GM21619 (cell line): ENCODE measurements around the gene SEC14L3.
A peak's percentile ranks its signal among the peaks of the same experiment; 100 is the strongest.
"Not testable (repeated sequence)": the region's sequence is repeated elsewhere in the genome, so short reads cannot be mapped to it uniquely, and the experiment has no call there.

Experiments used
- ATAC-seq: cut with Tn5 transposase; IDR thresholded peaks from one replicate; pipeline ENCODE4 v1.9.1; 2021; ENCODE audit not compliant: unreplicated experiment

The SEC14L3 gene

DNA sequence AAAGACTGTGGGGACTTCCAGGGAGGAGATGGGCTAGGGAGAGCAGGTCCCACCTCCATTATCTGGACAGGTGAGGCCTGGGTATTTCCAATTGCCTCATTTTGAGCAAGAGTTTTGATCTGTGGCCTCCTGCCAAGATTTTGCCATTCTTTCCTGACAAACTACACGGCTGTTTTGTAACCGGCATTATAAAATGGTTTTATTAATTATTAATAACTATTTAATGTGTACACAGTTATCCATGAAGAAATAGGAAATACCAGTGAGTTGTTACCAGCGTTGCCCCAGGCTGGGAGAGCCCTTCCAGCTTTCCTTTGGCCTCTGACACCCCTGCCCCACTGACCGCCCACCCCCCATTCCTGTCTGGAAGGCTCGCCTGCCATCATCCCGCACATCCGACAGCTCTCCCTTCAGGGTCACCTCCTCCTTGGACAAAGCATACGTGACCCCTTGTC lies 14.9 kb upstream of the SEC14L3 start:
- no peak for ATAC-seq

- no peak for ATAC-seq
Observed at GRCh38 chr22:30486118-30486517, 14.3 kb upstream of the SEC14L3 start.

DNA sequence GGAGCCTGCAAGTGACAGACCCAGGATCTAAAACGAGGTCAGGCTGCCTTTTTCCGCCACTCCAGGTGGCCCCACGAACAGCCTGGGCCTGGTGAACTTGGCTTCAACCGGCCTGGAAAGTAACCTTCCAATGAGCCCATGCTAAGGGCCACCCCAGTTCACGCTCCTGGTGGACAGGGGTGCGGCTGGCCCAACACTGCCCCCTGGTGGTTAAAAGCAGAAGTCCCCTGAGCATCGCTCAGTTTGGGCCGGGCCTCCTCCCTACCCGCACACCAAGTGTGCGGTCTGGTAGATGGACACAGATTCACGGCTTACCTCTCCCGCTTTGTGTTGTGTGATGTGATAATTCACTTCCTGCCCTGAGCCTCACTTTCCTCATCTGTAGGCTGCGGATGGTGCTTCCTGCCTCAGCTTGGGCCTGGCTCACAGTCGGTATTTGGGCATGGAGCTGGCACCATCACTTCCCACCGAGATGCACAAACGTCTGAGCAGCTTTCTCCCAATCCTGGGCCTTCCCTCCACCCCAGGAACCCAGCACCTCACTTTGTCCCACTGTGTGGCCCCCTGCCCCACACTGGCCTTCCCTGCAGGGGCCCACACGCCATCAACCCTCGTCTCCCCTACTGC lies 13.7 kb upstream of the SEC14L3 start:
- peak; percentile 51 for ATAC-seq

DNA sequence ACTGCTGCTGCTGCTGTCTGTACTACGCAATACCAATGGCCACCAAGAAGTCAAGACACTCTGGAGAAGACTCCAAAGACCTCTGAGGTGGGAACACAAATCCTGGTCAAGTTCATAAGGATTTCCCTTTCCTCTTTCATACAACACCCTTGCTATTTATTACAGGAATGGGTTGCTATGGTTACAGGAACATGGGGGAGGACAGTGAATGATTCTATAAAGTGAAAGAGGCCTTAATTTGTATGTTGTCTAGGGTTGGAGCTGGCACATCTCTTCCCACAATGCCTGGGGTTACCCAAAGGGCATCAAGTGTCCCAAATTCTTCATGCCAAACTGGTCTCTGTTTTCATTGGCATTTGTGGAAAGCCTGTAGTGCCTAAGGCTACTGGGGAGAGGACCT lies 11.4 kb upstream of the SEC14L3 start:
- no peak for ATAC-seq

GRCh38 chr22:30481711-30482110 lies 9.9 kb upstream of the SEC14L3 start:
- no peak for ATAC-seq

- ATAC-seq = no peak
Observed at GRCh38 chr22:30479981-30480380, 8.2 kb upstream of the SEC14L3 start.

- ATAC-seq = no peak
Observed at GRCh38 chr22:30474683-30475424, 3.0 kb upstream of the SEC14L3 start.

- ATAC-seq = no peak
Observed at GRCh38 chr22:30474121-30474520, 2.3 kb upstream of the SEC14L3 start.

DNA sequence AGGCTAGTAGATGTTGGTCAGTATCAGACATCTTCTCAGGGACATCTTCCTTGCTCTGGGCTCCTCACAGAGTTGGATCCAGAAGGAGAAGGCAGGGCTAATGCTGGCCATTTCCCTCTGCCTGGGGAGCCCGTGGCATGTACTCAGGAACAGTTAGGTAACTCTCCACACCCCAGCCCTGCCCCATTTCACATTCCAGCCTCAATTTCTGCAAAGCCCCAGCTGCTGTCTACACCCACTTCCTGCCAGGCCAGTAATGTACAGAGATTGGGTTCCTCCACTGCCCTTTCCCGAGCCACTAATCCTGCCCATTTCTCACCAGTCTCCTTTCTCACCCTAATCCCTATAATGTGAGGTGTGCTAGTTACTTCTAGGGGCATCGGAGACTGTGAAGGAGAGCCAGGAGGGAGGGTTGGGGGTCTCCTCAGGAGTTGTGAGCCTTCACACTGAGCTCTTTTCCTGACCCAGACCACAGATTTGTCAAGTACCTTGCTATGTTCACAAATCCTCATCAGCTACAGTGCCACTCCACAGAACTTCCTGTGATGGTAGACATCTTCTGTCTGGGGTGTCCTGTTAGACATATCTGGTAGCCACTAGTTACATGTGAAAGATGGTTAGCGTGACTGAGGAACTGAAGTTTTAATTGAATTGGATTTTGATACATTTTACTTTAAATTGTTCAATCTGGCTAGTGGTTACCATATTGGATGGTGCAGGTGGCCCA lies 1.3 kb upstream of the SEC14L3 start:
- no peak for ATAC-seq

- ATAC-seq = no peak
Observed at GRCh38 chr22:30470655-30471054, 1.2 kb downstream of the SEC14L3 start.

GRCh38 chr22:30469165-30469564 lies 2.7 kb downstream of the SEC14L3 start:
- ATAC-seq = no peak

GRCh38 chr22:30460555-30460954 lies 11.3 kb downstream of the SEC14L3 start:
- ATAC-seq = not testable (repeated sequence)

GRCh38 chr22:30460147-30460546 lies 11.7 kb downstream of the SEC14L3 start:
- ATAC-seq = no peak

GRCh38 chr22:30459181-30460052 lies 12.4 kb downstream of the SEC14L3 start:
- no peak for ATAC-seq

- ATAC-seq = no peak
Observed at GRCh38 chr22:30457981-30458380, 13.8 kb downstream of the SEC14L3 start.

- no peak for ATAC-seq
Observed at GRCh38 chr22:30455075-30455840, 16.6 kb downstream of the SEC14L3 start.

- ATAC-seq = no peak
Observed at GRCh38 chr22:30453731-30454510, 17.9 kb downstream of the SEC14L3 start.

DNA sequence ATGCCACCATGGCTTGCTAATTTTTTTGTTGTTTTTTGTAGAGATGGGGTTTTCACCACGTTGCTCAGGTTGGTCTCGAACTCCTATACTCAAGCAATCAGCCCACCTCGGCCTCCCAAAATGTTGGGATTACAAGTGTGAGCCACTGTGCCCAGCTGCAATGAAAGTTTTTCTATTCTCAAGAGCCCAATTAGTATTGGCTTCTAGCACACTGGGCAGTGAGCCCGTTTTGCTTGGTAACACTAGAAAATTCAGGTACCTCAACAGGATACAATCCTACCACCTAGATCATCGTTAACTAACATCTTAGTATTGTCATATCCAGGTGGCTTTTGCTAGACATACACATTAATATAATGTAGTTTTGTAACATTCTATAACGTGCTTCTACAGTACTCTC lies 19.0 kb downstream of the SEC14L3 start:
- ATAC-seq = no peak

DNA sequence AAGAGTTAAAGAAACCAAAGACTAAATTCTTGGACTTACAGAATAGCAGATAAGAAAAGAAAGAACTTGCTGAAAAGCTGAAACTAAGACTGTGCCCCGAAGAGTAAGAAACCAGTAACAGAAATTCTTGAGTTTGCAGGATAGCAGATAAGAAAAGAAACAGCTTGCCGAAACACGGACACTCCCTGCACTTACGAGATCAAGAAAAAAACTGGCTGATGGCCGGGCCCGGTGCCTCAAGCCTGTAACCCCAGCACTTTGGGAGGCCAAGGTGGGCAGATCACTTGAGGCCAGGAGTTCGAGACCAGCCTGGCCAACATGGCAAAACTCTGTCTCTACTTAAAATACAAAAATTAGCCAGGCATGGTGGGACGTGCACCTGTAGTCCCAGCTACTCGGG lies 20.3 kb downstream of the SEC14L3 start:
- ATAC-seq = not testable (repeated sequence)
